GM23338 (cell line): Measurements from ENCODE around the gene DUSP8. TPM values are rescaled to one million over a fixed set of nuclear protein-coding genes. Genes with fewer than 3 reads are reported as not detected.

Source experiments
- ATAC-seq: fragments of 200-7000 bp; cut with Tn5 transposase; 3 replicates; pipeline ENCODE4 v1.9.1; 2020
- DNase-seq: peaks from one replicate; pipeline ENCODE4 v3.0.0-alpha.2; 2015; ENCODE audit warnings: low spot score
- H2AFZ ChIP-seq: fragments of 200-600 bp; sonication (generic); 2 replicates; pipeline ENCODE4 v1.8.0; 2016; ENCODE audit warnings: antibody characterized with exemption, mild to moderate bottlenecking, moderate library complexity
- H3F3A ChIP-seq: fragments of 200-600 bp; sonication (generic); replicated peaks from 2 replicates; pipeline ENCODE4 v1.8.0; 2017; ENCODE audit warnings: antibody characterized with exemption, mixed run types, low read depth
- H3K27ac ChIP-seq: fragments of 200-600 bp; sonication (generic); 2 replicates; pipeline ENCODE4 v1.6.1; 2016; ENCODE audit warnings: low read depth
- H3K27me3 ChIP-seq: fragments of 200-600 bp; sonication (generic); 2 replicates; pipeline ENCODE4 v1.8.0; 2016; ENCODE audit warnings: mild to moderate bottlenecking, mixed run types, moderate library complexity; ENCODE audit not compliant: insufficient read depth
- H3K36me3 ChIP-seq: fragments of 200-600 bp; sonication (generic); 2 replicates; pipeline ENCODE4 v1.8.0; 2016; ENCODE audit warnings: mild to moderate bottlenecking; ENCODE audit not compliant: insufficient read depth
- H3K4me1 ChIP-seq: fragments of 200-600 bp; sonication (generic); 2 replicates; pipeline ENCODE4 v1.8.0; 2016; ENCODE audit warnings: mild to moderate bottlenecking, moderate library complexity; ENCODE audit not compliant: insufficient read depth
- H3K4me2 ChIP-seq: fragments of 200-600 bp; sonication (generic); 2 replicates; pipeline ENCODE4 v1.7.1; 2017; ENCODE audit warnings: mixed run types
- H3K4me3 ChIP-seq: fragments of 200-600 bp; sonication (generic); 2 replicates; pipeline ENCODE4 v1.6.1; 2016; ENCODE audit warnings: mixed run types
- H3K79me2 ChIP-seq: fragments of 200-600 bp; sonication (generic); replicated peaks from 2 replicates; pipeline ENCODE4 v1.8.0; 2017; ENCODE audit warnings: mild to moderate bottlenecking; ENCODE audit not compliant: insufficient read depth
- H3K9me2 ChIP-seq: fragments of 200-600 bp; sonication (generic); 2 replicates; pipeline ENCODE4 v1.8.0; 2017; ENCODE audit not compliant: insufficient read depth
- H4K20me1 ChIP-seq: fragments of 200-600 bp; sonication (generic); replicated peaks from 2 replicates; pipeline ENCODE4 v1.8.0; 2017; ENCODE audit warnings: mild to moderate bottlenecking; ENCODE audit not compliant: insufficient read depth
- H3K27ac Mint-ChIP-seq: 2 replicates; pipeline ENCODE4 v1.8.0; 2020; ENCODE audit warnings: inconsistent platforms, mild to moderate bottlenecking, moderate library complexity, mixed read lengths
- H3K27me3 Mint-ChIP-seq: 3 replicates; pipeline ENCODE4 v1.8.0; 2022; ENCODE audit warnings: low read depth, mild to moderate bottlenecking, moderate library complexity, mixed read lengths, inconsistent platforms; ENCODE audit not compliant: insufficient read depth, poor library complexity
- H3K36me3 Mint-ChIP-seq: 3 replicates; pipeline ENCODE4 v1.8.0; 2021; ENCODE audit warnings: low read depth, mild to moderate bottlenecking, inconsistent platforms, moderate library complexity, mixed read lengths
- H3K4me1 Mint-ChIP-seq: 3 replicates; pipeline ENCODE4 v1.8.0; 2020; ENCODE audit warnings: mild to moderate bottlenecking, inconsistent platforms, mixed read lengths
- H3K4me3 Mint-ChIP-seq: 3 replicates; pipeline ENCODE4 v1.8.0; 2021; ENCODE audit warnings: moderate library complexity, mild to moderate bottlenecking, inconsistent platforms, mixed read lengths
- H3K9me3 Mint-ChIP-seq: 3 replicates; pipeline ENCODE4 v1.8.0; 2020; ENCODE audit warnings: moderate library complexity, mild to moderate bottlenecking, inconsistent platforms, mixed read lengths
- CREB1 ChIP-seq: fragments of 250-450 bp; sonication (Bioruptor Pico); IDR thresholded peaks from 2 replicates; pipeline ENCODE4 v1.5.0; 2020; ENCODE audit warnings: low read depth, mild to moderate bottlenecking, moderate library complexity
- ETS1 ChIP-seq: IDR thresholded peaks from 2 replicates; pipeline ENCODE4 v1.6.1; 2016; ENCODE audit warnings: antibody characterized with exemption
- JUNB ChIP-seq: IDR thresholded peaks from one replicate; pipeline ENCODE4 v1.6.1; 2016; ENCODE audit warnings: antibody characterized with exemption; ENCODE audit not compliant: unreplicated experiment
- NANOG ChIP-seq: IDR thresholded peaks from 2 replicates; pipeline ENCODE4 v1.6.1; 2016; ENCODE audit warnings: antibody characterized with exemption, borderline replicate concordance
- POLR2AphosphoS5 ChIP-seq: IDR thresholded peaks from 2 replicates; pipeline ENCODE4 v1.6.1; 2016; ENCODE audit warnings: antibody characterized with exemption, low read depth
- STAT1 ChIP-seq: IDR thresholded peaks from one replicate; pipeline ENCODE4 v1.6.1; 2016; ENCODE audit warnings: antibody characterized with exemption; ENCODE audit not compliant: unreplicated experiment
- ZNF114 ChIP-seq: fragments of 250-450 bp; sonication (Bioruptor Pico); IDR thresholded peaks from 2 replicates; pipeline ENCODE4 v1.5.0; 2020; ENCODE audit warnings: mild to moderate bottlenecking, moderate library complexity
- ZNF331 ChIP-seq: fragments of 250-450 bp; sonication (Bioruptor Pico); IDR thresholded peaks from 2 replicates; pipeline ENCODE4 v1.5.0; 2020; ENCODE audit warnings: low read depth, mild to moderate bottlenecking, moderate library complexity
- ZNF462 ChIP-seq: fragments of 250-450 bp; sonication (Bioruptor Pico); IDR thresholded peaks from 2 replicates; pipeline ENCODE4 v1.5.0; 2020; ENCODE audit warnings: mild to moderate bottlenecking, moderate library complexity
- polyA plus RNA-seq: library from polyadenylated mRNA; unstranded; fragments of >200 nt; fragmentation: Nextera tagmentation; extraction: Ambion mirVana; gene quantifications from 2 replicates; pipeline ENCODE4 v1.2.1, GENCODE V29; 2016
- total RNA-seq: library from RNA; depleted of rRNA; stranded (reverse); fragments of >200 nt; shearing (Covaris generic); gene quantifications from 2 replicates; pipeline ENCODE4 v1.2.3, GENCODE V29; 2014

The DUSP8 gene
- total and polyA plus RNA-seq, 2 experiments from 2014 or later = 1.1 TPM

GRCh38 chr11:1526785-1527184 lies 45.3 kb downstream of the DUSP8 start (continued):
- no peak for TF ChIP-seq ZNF462
- no peak for TF ChIP-seq ZNF331

GRCh38 chr11:1523779-1524178 lies 48.3 kb downstream of the DUSP8 start:
- ATAC-seq = no peak
- H3K4me2 ChIP-seq = no peak overlapping the region
- TF ChIP-seq JUNB = no peak
- no peak for TF ChIP-seq CREB1 (CRISPR knock-in tag)
- TF ChIP-seq ZNF114 (CRISPR knock-in tag) = no peak
- TF ChIP-seq POLR2AphosphoS5 = no peak
- no peak for TF ChIP-seq ZNF331
- no peak for TF ChIP-seq ZNF462
- TF ChIP-seq ETS1 = no peak
- no peak for TF ChIP-seq NANOG
- no peak for TF ChIP-seq STAT1

More at GRCh38 chr11:1523779-1524178, 48.3 kb downstream of the DUSP8 start:
- Mint-ChIP-seq H3K4me3 (no peak overlapping the region), H3K4me1 (peaks cover 5% of the 10 kb centered on the region), H3K9me3 (no peaks in the 10 kb centered on the region), H3K27me3 (peaks cover 5% of the 10 kb centered on the region), H3K36me3 (no peaks in the 10 kb centered on the region), H3K27ac (no peak overlapping the region)
- no peaks in the 10 kb centered on the region for H3F3A ChIP-seq
- H2AFZ ChIP-seq = no peak overlapping the region
- H3K4me3 ChIP-seq = no peak overlapping the region
- H3K79me2 ChIP-seq = peaks cover 51% of the 10 kb centered on the region
- H3K4me1 ChIP-seq = no peaks in the 10 kb centered on the region
- H3K27ac ChIP-seq = no peak overlapping the region
- no peak for DNase-seq
- H3K9me2 ChIP-seq = no peaks in the 10 kb centered on the region
- no peaks in the 10 kb centered on the region for H3K27me3 ChIP-seq
- no peaks in the 10 kb centered on the region for H3K36me3 ChIP-seq
- peaks cover 7% of the 10 kb centered on the region for H4K20me1 ChIP-seq
